Measurements from ENCODE around the gene ZFP36L1.

Gene ZFP36L1

DNA sequence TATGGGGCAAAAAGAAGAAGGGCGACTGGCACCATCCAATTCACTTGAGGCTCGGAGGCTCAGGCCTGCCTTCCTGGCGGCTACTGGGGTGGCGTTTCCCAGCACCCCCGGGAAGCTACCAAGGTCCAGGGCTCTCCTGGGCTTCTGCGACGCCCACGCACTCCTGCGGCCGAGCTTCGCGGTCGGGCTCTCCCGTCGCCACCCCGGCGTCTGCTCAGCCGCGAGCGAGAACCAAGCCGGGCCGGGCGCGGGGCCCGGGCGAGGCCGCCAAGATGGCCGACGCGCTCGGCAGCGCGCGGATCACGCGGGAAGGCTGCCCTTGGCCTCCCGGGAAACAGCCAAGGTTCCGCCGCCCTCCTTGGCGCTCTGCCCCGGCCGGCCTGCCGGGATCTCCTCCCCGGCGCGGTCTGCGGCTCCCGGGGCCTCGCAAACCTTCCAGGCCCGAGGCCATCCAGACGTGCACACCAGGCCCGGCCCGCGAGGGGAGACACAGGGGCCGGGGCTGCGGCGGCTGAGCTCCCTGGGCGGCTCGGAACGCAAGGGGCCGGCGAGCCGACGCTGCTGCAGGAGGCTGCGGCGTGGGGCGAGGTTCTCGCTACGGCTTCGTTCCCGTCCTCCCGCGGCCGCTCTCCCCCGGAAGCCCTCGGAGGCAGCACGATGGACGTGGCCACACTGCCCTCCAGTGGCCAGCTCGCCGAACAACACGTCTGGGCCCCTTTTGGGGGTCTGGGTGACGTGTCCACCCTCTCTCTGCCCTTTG is 23.5 kb upstream of the ZFP36L1 start:
- peak; percentile 85 to 90 for DNase-seq (ENCODE audit: low read depth in 2 of 2)

DNA sequence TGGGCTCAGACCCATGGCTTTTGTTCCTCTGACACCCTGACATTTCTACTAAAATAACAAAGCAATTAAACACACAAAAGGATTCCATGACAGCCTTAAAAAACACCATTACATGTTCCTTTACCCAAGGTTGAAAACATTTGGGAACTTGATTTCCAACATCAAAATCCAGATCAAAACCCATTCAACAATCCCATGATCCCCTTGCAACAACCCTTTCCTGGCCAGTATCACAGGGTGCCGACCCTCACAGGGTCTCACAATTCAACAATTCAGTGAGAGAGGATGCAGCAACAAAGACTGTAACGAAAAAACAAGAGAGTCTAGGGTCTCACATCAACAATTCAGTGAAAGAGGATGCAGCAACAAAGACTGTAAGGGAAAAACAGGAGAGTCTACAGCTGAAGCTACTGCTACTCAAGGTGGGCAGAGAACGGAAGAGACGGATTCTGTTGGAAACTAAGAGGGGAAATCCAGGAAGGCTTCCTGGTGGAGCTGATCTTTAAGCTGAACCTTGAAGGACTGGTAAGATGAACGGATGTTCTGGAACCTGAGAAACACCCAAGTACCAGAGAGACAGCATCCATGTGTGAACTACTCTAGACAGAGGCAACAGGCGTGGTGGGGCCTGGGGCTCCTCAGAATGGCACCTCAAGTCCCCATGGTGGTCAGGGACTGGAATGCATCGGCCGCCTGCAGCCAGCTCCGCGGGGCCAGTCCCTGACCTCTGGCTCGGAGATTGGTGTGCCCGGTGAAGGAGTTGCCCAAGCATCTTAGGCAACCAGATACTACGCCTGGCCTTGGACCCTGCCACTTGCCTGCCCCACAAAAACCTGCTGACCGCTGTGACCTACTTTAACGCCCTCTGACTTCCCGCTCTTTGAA is 22.7 kb upstream of the ZFP36L1 start:
- DNase-seq (ENCODE audit: low read depth in 2 of 2) = no peak

DNA sequence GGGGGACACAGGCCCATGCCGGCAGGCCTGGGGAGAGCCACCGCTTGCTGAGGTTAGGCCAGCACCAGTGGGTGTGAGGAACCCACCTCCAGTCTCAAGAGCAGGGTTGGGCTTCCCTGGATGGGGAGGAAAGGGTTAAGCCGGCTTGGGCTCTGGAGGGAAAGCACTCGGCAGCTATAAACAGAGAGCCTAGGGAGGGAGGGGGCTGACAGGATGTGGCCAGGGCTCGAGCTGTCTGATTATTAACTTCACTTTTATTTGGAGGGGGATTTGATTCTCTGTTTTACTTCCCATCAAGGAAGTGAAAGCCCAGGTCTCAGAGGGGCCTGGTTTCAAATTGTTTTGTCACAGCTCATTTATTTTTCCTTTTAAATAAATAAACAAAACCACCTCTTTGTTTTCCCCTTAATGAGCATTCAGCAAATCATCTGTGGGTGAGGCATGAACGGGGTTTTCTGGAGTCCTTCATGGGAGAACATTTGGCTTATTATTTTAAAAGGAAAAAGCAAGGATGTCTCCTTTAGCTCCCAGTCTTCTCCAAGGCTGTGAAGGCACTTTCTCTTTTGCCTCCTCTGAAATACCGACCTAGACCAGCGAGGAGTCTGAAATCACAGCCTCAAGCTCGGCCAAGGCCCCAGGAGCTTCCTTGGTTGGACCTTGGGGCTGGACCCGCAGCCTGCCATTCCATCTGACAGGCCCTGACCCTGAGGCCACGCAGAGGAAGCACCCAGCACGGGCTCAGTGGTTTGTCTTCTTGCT is 21.9 kb upstream of the ZFP36L1 start:
- no peak for DNase-seq (ENCODE audit: low read depth in 2 of 2)

DNA sequence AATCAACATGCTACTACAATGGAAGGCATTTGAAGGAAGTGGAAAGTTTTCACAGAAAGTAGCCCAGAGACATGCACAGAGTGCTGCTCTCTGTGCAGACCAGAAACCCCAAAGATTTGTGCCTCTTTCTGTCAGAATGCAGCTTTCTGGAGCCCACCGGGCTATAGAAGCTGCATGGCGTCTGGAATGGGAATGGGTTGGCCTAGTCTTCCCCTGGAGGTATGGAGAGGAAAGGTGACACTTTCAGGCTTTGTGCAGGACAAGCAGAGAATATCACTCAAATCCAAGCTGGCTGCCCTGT is 21.3 kb upstream of the ZFP36L1 start:
- DNase-seq (ENCODE audit: low read depth in 2 of 2) = no peak

DNA sequence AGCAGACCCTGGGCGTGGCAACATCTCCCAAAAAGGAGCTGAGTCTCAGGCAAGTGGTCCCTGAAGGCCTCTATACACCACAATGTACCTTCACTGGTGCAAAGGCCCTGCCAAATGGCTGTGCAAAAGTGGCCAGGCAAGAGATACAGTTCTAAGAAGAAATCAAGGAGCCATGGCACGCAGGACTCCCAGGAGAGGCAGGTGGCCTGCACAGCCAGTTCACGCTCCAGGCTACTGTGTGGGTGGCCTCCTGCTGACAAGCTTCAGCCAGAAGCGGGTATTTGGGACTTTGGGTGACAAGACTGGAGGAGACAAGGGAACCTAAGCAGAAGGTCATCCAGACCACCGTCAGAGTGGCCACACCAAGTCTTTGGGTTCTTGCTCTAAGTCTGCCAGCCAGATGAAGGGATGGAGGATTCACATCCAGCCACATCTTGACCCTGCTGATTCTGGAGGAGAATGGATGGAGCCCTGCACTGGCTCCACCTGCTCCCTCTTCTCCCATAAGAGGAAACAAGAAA is 20.5 kb upstream of the ZFP36L1 start:
- DNase-seq (ENCODE audit: low read depth in 2 of 2) = no peak

DNA sequence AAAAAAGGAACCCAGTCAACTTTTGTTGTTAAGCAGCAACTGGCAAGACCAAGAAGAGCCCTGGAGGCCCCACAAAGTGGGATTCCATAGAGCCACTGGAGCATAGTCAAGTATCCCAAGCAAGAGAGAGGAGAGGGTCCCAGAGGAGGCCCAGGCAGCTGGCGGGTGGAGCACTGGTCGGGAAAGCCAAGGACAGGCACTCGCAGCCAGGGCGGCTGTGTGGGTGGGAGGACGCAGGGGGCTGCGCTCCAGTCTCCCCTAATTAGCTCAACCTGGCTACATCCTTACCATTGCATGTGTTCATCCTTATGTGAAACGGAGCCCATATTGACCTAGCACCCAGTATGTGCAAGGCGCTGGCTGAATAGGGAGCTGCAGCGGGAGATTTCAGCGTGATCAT is 18.3 kb upstream of the ZFP36L1 start:
- no peak for DNase-seq (ENCODE audit: low read depth in 2 of 2)

DNA sequence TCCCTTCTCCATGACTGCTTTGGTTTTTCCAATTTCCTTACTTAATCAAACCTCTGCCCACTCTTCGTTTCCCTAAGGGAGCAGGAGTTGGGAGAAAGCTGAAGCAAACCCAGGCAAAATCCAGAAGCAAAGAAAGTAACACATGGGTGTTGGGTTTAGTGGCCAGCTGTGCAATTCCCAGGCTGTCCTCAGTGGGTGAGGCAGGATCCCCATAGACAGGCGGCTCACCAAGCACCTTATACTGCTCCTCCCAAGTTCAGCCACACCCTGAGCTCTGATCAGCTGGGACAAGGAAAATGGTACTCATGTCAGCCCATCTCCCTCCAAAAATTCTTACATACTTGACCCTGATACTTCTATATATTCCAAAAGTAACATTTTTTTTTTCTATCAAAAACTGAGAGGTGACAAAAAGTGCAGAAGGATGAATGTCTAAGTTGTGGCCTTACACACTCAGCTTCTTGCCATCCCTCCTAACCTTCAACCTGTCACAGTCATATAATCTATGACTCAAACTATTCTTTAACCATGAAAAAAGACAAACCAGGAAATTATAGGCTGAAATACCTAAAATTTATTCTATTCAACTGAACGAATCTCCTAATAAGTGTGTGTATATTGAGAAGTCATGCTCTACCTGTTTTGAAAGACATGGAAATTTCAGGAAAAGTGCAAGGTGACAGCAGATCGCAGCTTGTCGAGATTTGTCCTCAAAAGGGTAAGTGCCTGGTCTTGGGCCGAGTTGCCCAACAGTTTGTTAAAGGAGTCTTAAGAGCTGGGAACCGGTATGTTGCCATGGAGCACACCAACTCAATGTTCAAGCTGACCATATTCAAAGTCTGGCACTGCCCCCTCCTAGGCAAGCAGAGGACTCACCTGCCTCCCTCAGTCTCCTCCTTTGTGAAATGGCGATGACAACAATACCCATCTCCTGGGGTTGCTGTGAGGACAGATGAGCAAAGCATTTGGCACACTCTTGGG is 17.6 kb upstream of the ZFP36L1 start:
- DNase-seq (ENCODE audit: low read depth in 2 of 2) = no peak

DNA sequence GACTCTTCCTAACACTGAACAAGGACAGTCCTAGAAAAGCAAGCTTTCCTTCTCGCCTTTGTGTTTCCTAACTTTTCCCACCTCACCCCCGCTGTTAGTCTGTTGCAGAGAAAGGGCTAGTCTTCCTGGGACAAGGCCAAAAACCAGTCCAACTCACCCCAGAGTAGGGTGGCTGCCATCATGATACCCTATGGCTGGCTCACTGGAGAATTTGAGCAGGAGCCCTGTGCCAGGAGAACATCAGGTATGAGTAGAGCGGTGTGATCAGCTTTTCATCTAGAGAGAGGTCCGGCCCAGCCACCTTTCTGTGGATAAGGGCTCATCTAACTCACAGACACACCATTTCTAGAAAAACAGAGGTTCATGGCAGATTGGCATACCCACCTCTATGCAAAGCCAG is 16.7 kb upstream of the ZFP36L1 start:
- DNase-seq (ENCODE audit: low read depth in 2 of 2) = no peak

DNA sequence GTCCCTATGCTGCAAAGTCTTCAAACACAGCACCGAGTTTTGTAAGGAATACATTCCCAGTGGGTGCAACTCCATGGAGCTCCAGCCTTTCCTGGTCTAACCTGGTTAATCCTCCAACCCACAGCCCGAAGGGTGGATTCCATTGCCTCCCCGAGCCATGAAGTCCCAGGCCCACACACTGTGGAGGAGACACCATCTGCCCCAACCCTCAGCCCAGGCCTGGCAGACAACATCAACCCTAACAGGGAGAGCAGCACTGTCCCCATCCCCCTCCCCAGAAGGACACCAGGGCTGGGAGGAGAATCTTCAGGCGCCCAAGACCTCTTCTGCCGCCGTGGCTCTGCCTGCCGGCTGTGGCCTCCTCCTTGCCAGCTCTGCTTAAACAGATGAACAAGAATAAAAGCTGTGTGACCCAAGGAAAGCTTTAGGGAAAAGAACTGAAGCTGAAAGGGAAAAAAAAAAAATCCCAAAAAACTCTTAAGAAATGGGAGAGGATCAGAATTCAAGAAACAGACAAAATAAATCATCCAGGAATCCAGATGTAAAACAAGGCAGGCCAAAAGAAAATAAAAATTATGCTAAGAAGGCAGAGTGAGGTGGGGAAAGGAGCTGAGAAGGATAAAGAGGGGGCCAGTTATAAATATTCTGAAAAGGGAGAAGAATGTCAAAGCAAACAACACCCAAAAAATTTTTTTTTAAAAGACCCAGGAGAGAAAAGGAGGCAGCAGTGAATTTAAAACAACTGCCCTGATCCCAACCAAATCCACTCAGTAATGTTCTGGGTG is 16.0 kb upstream of the ZFP36L1 start:
- DNase-seq (ENCODE audit: low read depth in 2 of 2) = no peak

DNA sequence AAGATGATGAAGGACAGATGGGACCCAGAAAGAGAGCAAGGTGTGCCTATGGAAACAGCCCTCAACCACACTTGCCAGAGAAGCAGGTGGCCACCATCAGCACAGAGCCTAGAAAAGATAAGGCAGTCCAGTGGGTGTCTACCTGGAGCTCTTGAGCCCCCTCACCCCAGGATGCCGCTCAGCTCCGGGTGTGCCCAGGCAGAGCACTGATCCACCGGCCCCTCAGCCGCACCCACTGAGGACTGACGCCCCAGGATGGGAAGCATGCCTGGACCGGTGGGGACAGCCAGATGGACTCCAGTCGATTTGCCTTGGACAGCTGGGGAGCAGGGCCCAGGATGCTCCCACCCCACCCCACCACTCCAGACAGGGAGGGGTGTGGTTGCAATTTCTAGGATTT is 15.1 kb upstream of the ZFP36L1 start:
- DNase-seq (ENCODE audit: low read depth in 2 of 2) = no peak

DNA sequence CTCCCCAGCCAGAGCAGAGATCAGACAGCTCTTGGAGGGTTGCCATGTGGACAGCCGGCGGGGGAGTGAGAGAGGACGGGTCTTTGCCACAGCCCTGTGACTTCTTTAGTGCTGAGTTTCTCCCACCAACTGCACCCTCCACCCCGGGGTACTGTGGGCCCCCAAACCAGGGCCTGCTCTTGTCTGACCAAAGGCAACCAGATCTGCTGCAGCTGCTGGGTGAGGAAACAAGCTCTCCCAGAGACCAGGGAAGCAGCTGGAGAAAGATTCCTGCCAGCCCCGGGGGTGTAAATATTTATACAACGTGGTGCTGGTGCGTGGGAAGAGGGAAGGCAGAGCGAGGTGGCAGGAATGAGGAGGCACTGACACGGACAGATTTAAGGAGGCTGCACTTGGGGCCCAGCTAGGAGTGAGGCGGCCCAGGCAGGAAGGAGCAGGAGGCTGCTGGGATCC is 14.3 kb upstream of the ZFP36L1 start:
- no peak for DNase-seq (ENCODE audit: low read depth in 2 of 2)

DNA sequence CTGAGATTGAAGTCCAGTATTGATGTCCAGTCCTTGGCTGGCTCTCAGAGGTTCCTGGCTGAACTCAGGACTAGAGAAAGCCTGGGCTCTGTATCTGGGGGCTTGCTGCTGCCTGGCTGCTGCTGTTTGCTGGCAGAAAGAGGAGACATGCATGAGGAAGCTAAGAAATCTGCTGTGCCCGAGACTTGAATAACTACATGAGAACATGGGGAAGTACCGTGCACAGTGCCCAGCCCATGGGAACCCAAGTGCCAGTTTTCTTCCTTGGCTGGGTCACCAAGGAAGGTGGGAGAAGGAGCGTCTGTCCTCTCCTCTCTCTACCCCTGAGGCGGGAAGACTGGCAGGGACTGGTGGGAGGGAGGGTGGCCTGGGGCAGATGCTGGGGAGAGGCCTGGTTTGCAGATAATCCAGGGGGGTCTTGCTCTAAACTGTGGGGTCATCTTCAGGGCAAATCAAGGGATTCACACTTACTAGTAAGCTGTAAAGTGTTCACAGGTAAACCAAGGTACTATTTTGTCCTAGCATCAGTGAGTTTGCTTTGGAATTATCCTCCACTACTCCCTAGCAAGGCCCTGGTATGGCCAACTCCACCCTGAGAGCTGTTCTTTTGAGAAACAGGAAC is 13.8 kb upstream of the ZFP36L1 start:
- DNase-seq (ENCODE audit: low read depth in 2 of 2) = no peak

DNA sequence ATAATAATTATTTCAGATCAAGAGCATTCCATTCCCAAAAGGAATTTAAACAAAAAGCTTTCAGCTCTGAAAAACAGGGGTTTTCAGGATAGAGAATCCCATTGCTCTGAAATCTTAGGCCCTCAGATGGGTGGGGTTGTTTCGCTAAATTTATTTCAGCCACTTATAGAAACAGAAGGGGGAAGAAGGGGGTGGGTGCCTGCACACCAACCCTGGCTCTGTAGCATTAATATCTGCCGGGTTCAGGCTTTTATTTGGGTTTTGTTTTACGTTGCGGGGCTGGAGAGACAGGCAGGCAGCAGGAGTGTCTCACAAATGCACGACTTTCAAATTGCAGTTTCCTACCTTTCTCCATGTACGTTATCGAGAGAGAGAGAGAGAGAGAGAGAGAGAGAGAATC is 12.5 kb upstream of the ZFP36L1 start:
- no peak for DNase-seq (ENCODE audit: low read depth in 2 of 2)

DNA sequence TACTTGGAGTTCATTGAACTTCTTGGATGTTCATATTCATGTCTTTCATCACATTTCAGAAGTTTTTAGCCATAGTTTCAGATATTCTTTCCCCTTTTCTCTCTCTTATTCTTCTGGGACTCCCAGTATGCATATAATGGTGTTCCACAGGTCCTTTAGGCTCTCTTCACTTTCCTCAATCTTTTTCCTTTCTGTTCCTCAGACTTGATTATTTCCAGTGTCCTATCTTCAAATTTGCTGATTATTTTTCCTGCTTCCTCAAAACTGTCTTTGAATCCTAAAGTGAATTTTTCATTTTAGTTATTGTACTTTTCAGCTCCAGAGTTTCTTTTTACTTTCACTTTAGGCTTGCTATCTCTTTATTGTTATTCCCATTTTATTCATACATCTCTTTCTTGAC is 8.8 kb upstream of the ZFP36L1 start:
- DNase-seq (ENCODE audit: low read depth in 2 of 2) = no peak

DNA sequence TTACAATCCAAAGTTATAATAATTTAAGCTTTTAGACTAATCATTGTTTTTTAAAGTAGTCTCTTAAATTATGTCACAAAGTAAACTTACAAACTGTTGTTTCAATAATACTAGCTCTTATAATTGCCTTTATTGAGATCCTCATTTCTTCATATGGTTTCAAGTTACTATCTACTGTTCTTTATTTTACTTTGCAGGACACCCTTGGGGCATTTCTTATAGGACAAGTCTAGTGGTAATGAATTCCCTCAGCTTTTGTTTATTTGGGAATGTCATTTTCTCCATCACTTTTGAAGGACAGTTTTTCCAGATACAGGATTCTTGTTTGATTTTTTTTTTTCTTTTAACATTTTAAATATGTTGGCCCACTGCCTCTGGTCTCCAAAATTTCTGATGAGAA is 8.1 kb upstream of the ZFP36L1 start:
- no peak for DNase-seq (ENCODE audit: low read depth in 2 of 2)

DNA sequence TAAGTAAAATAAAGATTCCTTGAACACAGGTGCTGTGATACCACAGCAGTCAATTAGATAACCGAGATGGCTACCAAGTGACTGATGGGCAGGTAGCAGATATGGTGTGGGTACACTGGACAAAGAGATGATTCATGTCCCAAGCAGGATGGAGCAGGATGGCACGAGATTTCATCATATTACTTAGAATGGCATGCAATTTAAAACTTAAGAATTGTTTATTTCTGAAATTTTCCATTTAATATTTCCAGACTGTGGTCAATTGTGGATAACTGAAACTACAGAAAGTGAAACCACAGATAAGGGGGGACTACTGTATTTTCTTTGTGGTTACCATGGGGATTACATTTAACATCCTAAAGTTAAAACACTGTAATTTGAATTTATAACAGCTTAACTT is 7.5 kb upstream of the ZFP36L1 start:
- DNase-seq (ENCODE audit: low read depth in 2 of 2) = no peak

DNA sequence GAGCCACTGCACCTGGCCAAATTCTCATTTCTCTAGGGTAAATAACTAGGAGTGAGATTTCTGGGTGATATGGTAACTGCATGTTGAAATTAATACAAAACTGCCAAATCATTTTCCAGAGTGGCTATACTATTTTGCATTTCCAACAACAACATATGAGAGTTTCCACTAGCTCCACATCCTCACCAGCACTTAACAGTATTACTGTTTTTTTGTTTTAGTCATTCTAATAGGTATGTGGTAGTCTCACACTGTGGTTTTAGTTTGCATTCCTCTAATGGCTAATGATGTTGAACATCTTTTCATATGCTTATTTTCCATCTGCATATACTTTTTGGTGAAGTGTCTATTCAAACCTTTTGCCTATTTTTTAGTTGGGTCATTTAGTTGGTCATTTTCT is 5.8 kb upstream of the ZFP36L1 start:
- no peak for DNase-seq (ENCODE audit: low read depth in 2 of 2)

DNA sequence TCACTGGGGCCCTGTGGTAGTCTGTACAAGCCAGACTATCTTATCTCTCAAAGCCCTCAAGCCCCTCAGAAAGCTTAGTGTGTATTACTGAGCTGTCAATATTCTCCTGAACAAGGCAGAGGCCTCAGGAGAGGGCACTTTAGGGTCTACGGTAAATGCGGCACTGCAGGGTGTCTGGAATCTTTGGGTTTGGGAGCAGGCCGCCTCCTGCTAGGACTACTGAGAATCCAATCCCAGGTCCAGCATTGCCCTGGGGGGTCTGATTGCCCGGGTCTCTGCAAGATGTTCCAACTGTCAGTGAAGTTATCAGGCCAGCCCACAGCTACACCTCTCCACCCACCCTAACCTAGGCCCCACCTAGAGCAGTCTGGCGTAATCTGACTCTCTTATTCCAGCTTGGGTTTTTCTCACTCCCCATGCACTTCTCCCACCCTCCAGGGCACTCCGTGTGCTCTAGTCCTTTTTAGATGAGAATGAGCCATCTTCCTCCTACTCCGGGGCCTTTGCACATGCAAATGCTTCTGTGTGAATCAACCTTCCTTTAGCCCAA is 4.3 kb upstream of the ZFP36L1 start:
- no peak for DNase-seq (ENCODE audit: low read depth in 2 of 2)

DNA sequence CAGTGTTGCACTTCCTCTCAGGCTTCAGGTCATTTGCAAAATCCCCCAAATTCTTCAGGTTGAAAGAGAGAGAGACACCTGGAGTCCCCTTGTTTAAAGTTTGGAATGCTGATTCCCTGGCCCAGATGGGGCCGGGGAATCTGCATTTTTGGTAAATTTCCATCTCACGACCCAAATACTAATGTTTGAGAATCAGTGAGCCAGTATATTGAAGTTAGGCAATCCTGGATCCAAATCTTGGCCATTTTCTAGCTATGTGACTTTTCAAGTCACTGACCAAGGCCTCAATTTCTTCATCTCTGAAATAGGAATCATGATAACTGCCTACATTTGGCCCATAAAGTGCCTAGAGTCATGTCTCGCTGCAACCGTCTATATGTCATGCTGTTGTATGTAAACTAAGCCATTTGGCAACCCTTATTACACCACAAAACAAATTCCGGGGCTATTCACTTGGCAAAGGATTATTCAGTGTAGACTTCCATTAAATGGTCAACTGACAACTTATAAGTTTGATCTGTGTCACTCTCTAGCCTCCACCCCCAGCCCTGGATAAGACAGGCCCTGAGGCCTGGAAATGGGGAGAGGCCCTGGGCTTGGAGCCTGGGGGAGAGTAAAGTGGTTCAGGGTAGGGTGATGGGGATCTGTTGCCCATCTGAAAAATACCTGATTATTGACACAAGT is 3.7 kb upstream of the ZFP36L1 start:
- DNase-seq (ENCODE audit: low read depth in 2 of 2) = no peak

Data from stimulated activated CD4-positive, alpha-beta T cell treated with anti-CD3 and anti-CD28 coated beads, Interleukin-1b, Interleukin-23, amount 100 ng/mL, for 4 hours (primary cell).